Inferior parietal cortex (tissue), 1 donor: ENCODE data around the gene ADORA1.

Source experiments
- DNase-seq: peaks from one replicate; pipeline ENCODE4 v3.0.0-alpha.2; 2016; ENCODE audit errors: extremely low spot score

Gene ADORA1

DNA sequence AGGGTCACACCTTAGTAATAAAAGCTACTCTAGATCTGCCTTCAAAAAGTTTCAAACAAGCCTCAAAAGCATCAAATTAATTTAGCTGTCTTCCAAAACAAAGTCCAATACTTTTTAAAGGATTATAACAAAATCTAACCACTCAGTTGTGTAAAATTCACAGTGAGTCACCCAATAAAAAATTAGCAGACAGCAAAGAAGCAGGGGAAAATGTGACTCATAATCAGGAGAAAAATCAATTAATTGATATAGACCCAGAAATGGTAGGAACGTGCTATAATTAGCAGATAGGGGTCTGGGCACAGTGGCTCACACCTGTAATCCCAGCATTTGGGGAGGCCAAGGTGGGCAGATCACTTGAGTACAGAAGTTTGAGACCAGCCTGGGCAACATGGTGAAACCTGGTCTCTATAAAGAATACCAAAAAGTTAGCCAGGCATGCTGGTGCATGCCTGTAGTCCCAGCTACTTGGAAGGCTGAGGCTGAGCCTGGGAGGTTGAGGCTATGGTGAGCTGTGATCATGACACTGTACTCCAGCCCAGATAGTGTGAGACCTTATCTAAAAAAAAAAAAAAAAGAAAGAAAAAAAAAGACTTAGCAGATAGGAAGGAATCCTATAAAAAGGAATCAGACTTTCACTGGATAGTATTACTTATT, 33.6 kb upstream of the ADORA1 start:
- no peak for DNase-seq

DNA sequence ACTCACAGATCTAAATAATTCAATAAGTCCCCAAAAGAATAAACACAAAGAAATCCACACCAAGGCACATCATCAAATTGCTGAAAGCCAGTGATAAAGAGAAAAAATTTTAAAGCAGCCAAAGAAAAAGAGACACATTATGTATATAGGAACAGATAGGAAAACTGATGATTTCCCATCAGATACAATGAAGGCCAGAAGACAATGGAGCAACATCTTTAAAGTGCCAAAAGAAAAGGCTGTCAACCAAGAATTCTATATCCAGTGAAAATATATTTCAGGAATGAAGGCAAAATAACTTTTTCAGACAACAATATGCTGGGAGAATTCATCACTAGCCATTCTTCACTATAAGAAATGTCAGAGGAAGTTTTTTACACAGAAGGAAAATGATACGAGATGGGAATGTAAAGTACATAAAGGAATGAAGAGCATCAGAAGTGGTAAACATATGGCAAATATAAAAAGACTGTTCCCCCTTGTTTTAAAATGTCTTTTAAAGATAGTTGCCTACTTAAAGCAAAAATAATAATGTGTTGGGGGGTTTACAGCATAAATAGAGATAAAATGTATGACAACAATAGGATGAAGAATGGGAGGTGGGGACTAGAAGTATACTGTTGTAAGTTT, 32.4 kb upstream of the ADORA1 start:
- DNase-seq, result no peak

DNA sequence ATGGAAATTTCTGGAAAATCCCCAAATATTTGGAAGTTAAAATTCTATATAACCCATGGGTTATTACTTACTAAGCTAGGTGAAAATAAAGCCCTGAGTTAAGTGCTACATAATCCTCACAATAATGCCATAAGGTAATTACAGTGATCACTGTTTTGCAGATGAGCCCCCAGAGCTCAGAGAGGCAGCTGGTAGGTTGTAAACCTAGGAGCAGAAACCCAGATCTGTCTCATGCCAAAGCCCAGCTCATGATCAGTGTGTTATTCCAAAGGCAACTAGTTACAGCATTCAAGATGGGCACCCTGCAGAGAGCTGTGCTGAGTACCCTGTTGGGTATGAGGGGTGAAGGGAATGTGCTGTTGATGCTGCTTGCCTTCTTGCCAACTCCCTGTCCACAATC, 31.0 kb upstream of the ADORA1 start:
- DNase-seq, result no peak

GRCh38 chr1:203097001-203097400, 30.5 kb upstream of the ADORA1 start:
- no peak for DNase-seq

- DNase-seq, result no peak
These were observed 29.1 kb upstream of the ADORA1 start for GRCh38 chr1:203098445-203098844.

GRCh38 chr1:203098914-203099520, 28.5 kb upstream of the ADORA1 start:
- DNase-seq, result no peak

GRCh38 chr1:203099805-203100515, 27.6 kb upstream of the ADORA1 start:
- DNase-seq, result no peak

DNA sequence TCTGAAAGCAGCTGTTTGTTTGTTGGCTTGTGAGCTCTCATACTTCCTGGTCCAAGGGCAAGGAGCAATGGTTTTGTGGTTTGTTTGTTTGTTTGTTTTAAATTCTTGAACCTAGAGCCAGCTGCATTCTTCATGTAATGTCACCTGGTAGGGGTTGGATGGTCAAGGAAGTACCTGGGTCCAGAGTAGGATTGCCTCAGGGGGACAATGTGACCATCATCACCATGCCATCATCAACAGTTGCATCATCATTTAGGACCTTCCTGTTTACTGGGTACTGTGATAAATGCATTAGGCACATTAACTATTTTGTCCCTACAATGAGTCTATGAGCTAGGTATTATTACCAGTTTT, 27.0 kb upstream of the ADORA1 start:
- DNase-seq, result no peak

GRCh38 chr1:203101813-203102634, 25.5 kb upstream of the ADORA1 start:
- no peak for DNase-seq

DNA sequence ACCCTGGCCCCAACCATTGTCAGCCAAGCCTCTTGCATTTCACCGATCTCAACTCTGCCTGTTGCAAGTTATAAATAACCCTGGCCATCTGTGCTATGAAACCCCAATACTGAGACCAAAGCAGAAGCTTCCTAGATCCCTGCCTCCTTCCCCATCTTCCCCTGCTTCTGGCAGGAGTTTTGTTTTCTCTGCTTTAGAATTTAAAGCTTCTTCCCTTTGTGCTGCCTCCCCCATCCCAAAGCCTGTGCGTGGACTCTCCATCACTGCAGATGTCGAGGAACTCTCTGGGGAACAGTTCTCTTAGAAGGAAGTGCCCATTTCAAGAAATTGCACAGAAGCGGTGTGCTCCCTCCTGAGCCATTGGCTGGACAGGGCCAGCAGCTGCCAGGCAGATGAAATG, 24.3 kb upstream of the ADORA1 start:
- DNase-seq, result peak; percentile 35

DNA sequence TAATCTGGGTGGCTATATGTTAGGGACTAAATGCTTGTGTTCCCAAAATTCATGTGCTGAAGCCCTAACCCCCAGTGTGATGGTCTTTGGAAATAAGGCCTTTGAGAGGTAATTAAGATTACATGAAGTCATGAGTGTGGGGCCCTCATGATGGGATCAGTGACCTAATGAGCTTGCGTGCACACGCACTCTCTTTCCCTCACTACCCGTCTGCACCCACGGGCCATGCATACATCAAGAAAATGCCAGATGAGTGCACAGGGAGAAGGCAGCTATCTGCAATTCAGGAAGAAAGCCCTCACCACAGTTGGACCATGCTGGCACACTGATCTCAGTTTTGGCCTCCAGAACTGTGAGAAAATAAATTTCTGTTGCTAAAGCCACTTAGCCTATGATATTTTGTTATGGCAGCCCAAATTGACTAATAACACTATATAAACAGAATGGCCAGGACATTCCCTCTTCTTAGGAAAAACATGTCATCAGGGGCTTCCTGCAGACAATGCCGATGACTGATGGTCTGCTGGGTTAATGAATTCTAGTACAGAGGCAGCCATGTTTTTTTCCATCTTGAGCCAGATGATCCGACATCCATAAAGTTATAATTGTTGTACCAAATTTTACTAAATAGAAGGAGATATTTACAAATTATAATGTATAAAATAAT, 23.6 kb upstream of the ADORA1 start:
- no peak for DNase-seq

DNA sequence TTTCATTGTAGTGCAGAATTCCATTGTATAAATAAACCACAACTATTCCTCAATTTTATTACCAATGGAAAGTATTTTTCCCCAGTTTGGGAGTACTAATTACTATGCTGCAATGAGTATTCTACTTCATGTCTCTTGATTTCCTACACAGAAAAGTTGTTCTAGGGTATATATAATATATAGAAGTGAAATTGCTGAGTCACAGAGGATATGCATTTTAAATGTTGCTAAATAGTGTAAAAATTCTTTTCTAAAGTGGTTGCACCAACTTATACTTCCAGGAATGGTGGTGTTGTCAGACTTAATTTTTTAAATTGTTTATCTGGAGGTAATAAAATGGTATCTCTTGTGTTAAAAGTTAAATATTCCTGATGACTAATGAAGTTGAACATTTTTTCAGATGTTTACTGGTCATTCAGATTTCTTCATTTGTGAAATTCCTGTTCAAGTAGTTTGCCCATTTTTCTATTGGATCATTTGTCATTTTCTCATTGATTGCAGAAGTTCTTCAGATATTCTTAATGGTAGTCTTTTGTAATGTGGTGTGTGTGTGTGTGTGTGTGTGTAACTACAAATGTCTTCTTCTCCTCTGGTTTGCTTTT, 22.6 kb upstream of the ADORA1 start:
- no peak for DNase-seq

DNA sequence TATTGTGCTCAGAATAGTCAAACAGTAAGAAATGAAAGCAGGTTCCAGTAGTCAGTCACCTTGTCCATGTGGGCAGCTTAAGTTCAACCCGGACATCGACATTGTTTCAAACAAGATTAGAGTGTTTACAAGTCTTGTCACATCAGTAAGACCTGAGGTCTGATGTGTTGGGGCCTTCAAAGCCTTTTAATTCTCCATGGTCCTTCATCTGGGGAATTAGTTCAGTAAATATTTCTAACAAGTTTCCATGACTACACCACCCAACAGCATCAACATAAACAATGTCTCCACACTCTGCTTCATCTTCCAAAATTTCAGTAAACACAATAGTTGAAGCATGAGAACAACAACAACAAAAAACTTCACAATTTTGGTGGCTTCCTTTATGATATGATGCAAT, 15.1 kb upstream of the ADORA1 start:
- DNase-seq, result no peak

DNA sequence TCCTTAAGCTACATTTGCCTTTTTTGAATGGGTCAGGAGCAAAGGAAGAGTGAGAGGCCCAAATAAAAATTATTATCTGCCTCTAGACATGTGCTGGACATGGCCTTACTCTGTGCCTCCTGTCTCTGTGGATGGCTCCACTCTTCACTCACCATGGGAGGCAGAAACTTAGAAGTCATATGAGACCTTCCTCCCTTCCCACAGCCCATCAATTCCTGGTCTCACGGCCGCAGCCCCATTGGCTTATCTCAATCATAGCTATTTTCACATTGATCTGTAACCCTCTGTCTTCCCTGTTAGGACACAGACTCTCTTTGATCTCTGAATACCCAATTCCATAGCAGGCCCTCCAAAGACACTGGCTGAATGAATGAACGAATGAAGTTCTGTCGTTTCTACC, 14.2 kb upstream of the ADORA1 start:
- DNase-seq, result no peak

- DNase-seq, result no peak
These were observed 13.3 kb upstream of the ADORA1 start for GRCh38 chr1:203114202-203114601.

- DNase-seq, result no peak
These were observed 11.3 kb upstream of the ADORA1 start for GRCh38 chr1:203116091-203116820.

GRCh38 chr1:203117611-203118575, 9.6 kb upstream of the ADORA1 start:
- DNase-seq, result peak; percentile 67

DNA sequence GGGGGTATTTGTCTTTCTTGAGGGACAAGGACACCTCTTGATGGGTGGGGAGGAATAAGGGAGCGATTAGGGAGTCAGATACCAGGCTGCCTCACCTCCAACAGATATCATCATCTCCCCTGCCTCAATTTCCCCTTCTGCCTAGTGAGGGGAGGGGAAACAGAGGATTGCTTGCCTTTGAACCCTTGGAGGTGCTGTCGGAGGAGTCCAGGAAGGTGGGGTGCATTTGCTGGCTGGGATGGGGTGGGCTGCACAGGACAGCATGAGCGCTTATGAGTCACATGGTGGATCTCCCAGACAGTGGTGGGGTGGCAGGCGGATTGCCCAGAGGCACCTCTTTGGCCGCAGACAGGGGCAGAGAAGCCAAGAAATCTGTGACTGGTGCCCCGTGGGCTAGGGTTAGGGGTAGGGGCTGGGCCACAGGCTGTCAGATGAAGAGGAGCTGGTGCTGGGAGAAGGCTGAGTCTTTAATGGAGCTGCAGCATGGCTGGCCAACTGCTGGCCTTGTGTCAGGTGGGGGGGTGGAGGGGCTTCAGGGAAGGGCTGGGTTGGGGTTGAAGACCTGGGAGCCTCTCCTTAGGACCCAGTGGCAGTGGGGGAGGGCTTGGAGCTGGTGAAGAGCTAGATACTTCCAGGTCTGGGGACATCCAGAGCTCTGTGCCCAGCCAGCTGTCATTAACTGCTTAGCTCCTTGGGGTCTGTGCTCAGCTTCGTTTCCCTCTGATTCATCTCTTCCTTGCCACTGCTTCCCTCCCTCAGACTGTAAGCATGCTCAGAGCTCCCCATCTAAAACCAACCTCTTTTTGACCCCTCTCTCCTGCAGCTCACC, 7.0 kb upstream of the ADORA1 start:
- DNase-seq, result no peak
